ENCODE measurements around the gene TTLL1. TPM values are rescaled to one million over a fixed set of nuclear protein-coding genes. Genes with fewer than 3 reads are reported as not detected.
"Not testable (repeated sequence)": the region's sequence is repeated elsewhere in the genome, so short reads cannot be mapped to it uniquely, and the experiment has no call there.

Gene TTLL1
- total RNA-seq, 1 experiment from 2014 or later, result 5.5 TPM

DNA sequence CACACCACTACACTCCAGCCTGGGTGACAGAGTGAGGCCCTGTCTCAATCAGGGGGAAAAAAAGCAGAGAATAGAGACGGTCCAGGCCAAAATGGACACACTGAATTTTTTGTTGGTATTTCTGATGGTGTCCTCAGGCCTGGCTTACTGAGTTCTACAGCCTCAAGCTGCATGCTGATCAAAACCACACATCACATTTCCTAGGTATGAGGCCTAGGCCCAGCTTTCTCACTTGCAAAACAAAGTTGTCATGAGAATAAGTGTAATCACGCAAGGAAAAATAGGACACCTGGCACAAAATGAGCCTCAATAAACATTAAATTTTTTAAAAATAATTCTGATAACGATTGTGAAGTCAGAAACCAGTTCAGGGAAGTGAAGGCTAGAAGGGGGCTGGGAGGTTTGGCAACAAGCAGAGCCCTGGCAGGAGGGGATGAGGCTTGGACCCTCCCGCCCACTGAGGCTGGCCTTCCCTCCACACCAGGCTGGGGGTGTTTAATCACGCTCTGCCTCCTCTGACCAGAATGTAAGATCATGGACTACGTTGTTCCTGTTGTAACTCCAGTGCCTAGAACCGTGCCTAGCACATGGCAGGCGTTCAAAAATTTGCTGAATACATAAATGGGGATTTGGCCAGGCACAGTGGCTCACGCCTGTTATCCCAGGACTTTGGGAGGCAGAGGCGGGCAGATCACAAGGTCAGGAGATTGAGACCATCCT lies 92.4 kb downstream of the TTLL1 start:
- TF ChIP-seq, protein P1, sequence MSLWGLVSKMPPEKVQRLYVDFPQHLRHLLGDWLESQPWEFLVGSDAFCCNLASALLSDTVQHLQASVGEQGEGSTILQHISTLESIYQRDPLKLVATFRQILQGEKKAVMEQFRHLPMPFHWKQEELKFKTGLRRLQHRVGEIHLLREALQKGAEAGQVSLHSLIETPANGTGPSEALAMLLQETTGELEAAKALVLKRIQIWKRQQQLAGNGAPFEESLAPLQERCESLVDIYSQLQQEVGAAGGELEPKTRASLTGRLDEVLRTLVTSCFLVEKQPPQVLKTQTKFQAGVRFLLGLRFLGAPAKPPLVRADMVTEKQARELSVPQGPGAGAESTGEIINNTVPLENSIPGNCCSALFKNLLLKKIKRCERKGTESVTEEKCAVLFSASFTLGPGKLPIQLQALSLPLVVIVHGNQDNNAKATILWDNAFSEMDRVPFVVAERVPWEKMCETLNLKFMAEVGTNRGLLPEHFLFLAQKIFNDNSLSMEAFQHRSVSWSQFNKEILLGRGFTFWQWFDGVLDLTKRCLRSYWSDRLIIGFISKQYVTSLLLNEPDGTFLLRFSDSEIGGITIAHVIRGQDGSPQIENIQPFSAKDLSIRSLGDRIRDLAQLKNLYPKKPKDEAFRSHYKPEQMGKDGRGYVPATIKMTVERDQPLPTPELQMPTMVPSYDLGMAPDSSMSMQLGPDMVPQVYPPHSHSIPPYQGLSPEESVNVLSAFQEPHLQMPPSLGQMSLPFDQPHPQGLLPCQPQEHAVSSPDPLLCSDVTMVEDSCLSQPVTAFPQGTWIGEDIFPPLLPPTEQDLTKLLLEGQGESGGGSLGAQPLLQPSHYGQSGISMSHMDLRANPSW (CRISPR knock-in tag; conservative IDR thresholded peaks at IDR 0.05; ENCODE audit: low read depth), result no peak
- TF ChIP-seq RELA (CRISPR knock-in tag; IDR thresholded peaks at IDR 0.05; ENCODE audit: borderline replicate concordance) (no peak), ESRRA (CRISPR knock-in tag; IDR thresholded peaks at IDR 0.05; ENCODE audit: borderline replicate concordance) (no peak), ZNF138 (CRISPR knock-in tag; conservative IDR thresholded peaks at IDR 0.05) (no peak), ZBTB21 (CRISPR knock-in tag; IDR thresholded peaks at IDR 0.05; ENCODE audit: borderline replicate concordance) (no peak), SMAD3 (CRISPR knock-in tag; IDR thresholded peaks at IDR 0.05; ENCODE audit: borderline replicate concordance) (no peak), IRF1 (CRISPR knock-in tag; IDR thresholded peaks at IDR 0.05) (no peak), ATF1 (CRISPR knock-in tag; IDR thresholded peaks at IDR 0.05) (no peak), ZNF232 (CRISPR knock-in tag; IDR thresholded peaks at IDR 0.05) (no peak), FOXK1 (CRISPR knock-in tag; IDR thresholded peaks at IDR 0.05) (no peak), KAT7 (CRISPR knock-in tag; IDR thresholded peaks at IDR 0.05; ENCODE audit: borderline replicate concordance) (no peak), CREB1 (CRISPR knock-in tag; IDR thresholded peaks at IDR 0.05) (no peak), TEAD4 (CRISPR knock-in tag; IDR thresholded peaks at IDR 0.05) (no peak), ZNF671 (CRISPR knock-in tag; IDR thresholded peaks at IDR 0.05) (no peak), USF1 (CRISPR knock-in tag; IDR thresholded peaks at IDR 0.05) (no peak)
- TF ChIP-seq, protein P2, sequence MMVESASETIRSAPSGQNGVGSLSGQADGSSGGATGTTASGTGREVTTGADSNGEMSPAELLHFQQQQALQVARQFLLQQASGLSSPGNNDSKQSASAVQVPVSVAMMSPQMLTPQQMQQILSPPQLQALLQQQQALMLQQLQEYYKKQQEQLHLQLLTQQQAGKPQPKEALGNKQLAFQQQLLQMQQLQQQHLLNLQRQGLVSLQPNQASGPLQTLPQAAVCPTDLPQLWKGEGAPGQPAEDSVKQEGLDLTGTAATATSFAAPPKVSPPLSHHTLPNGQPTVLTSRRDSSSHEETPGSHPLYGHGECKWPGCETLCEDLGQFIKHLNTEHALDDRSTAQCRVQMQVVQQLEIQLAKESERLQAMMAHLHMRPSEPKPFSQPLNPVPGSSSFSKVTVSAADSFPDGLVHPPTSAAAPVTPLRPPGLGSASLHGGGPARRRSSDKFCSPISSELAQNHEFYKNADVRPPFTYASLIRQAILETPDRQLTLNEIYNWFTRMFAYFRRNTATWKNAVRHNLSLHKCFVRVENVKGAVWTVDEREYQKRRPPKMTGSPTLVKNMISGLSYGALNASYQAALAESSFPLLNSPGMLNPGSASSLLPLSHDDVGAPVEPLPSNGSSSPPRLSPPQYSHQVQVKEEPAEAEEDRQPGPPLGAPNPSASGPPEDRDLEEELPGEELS (CRISPR knock-in tag; IDR thresholded peaks at IDR 0.05), result no peak
- TF ChIP-seq, protein P3, sequence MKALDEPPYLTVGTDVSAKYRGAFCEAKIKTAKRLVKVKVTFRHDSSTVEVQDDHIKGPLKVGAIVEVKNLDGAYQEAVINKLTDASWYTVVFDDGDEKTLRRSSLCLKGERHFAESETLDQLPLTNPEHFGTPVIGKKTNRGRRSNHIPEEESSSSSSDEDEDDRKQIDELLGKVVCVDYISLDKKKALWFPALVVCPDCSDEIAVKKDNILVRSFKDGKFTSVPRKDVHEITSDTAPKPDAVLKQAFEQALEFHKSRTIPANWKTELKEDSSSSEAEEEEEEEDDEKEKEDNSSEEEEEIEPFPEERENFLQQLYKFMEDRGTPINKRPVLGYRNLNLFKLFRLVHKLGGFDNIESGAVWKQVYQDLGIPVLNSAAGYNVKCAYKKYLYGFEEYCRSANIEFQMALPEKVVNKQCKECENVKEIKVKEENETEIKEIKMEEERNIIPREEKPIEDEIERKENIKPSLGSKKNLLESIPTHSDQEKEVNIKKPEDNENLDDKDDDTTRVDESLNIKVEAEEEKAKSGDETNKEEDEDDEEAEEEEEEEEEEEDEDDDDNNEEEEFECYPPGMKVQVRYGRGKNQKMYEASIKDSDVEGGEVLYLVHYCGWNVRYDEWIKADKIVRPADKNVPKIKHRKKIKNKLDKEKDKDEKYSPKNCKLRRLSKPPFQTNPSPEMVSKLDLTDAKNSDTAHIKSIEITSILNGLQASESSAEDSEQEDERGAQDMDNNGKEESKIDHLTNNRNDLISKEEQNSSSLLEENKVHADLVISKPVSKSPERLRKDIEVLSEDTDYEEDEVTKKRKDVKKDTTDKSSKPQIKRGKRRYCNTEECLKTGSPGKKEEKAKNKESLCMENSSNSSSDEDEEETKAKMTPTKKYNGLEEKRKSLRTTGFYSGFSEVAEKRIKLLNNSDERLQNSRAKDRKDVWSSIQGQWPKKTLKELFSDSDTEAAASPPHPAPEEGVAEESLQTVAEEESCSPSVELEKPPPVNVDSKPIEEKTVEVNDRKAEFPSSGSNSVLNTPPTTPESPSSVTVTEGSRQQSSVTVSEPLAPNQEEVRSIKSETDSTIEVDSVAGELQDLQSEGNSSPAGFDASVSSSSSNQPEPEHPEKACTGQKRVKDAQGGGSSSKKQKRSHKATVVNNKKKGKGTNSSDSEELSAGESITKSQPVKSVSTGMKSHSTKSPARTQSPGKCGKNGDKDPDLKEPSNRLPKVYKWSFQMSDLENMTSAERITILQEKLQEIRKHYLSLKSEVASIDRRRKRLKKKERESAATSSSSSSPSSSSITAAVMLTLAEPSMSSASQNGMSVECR (CRISPR knock-in tag; IDR thresholded peaks at IDR 0.05; ENCODE audit: borderline replicate concordance), result no peak
- DNase-seq (ENCODE audit: low spot score), result no peak
- Mint-ChIP-seq H3K4me1 (peaks cover 51% of the 10 kb centered on the region), H3K4me3 (no peak overlapping the region), H3K27ac (peak overlapping the region; percentile 15; the same call in 1 of the 2 replicates), H3K27me3 (ENCODE audit: low read depth) (no peaks in the 10 kb centered on the region), H3K9me3 (peaks cover 13% of the 10 kb centered on the region), H3K36me3 (peaks cover 16% of the 10 kb centered on the region)
- CTCF ChIA-PET, result no interaction called here
- ATAC-seq, result no peak
- POLR2A ChIA-PET, result no interaction called here

GRCh38 chr22:42995654-42996053 lies 93.5 kb downstream of the TTLL1 start:
- ATAC-seq; H3K27ac Mint-ChIP-seq; H3K27me3 Mint-ChIP-seq (ENCODE audit: low read depth); H3K4me3 Mint-ChIP-seq; DNase-seq (ENCODE audit: low spot score); POLR2A ChIA-PET: not testable (repeated sequence)
- peaks cover 49% of the 10 kb centered on the region for H3K4me1 Mint-ChIP-seq
- CTCF ChIA-PET, result interaction anchor here (1.0 to 1.3 kb wide), 2 partner anchors 128 to 175 kb away, joined by 3 read pairs; no protein-coding TSS in a partner anchor
- peaks cover 16% of the 10 kb centered on the region for H3K36me3 Mint-ChIP-seq
- peaks cover 13% of the 10 kb centered on the region for H3K9me3 Mint-ChIP-seq
